Neuronal stem cell (in vitro differentiated cells): ENCODE data around the gene AGBL4.

ENCODE experiments used
- DNase-seq: peaks from one replicate; pipeline ENCODE4 v3.0.0-alpha.2; 2013; ENCODE audit warnings: low spot score
- H2AFZ ChIP-seq: one replicate; pipeline ENCODE4 v1.6.1; 2013; ENCODE audit warnings: mild to moderate bottlenecking, low read length, inconsistent platforms
- H2AK5ac ChIP-seq: 2 replicates; pipeline ENCODE4 v1.6.1; 2013; ENCODE audit warnings: low read depth, mild to moderate bottlenecking, inconsistent platforms, low read length, moderate library complexity, mixed read lengths
- H2BK120ac ChIP-seq: 2 replicates; pipeline ENCODE4 v1.6.1; 2013; ENCODE audit warnings: low read depth, mild to moderate bottlenecking, inconsistent platforms, low read length, moderate library complexity, mixed read lengths
- H2BK12ac ChIP-seq: one replicate; pipeline ENCODE4 v1.6.1; 2013; ENCODE audit warnings: low read length, inconsistent platforms
- H2BK15ac ChIP-seq: 2 replicates; pipeline ENCODE4 v1.6.1; 2013; ENCODE audit warnings: mild to moderate bottlenecking, low read length, inconsistent platforms, mixed read lengths
- H2BK5ac ChIP-seq: one replicate; pipeline ENCODE4 v1.6.1; 2013; ENCODE audit warnings: inconsistent platforms, mild to moderate bottlenecking, low read length, moderate library complexity
- H3K14ac ChIP-seq: one replicate; pipeline ENCODE4 v1.6.1; 2013; ENCODE audit warnings: low read length, inconsistent platforms
- H3K18ac ChIP-seq: 2 replicates; pipeline ENCODE4 v1.6.1; 2013; ENCODE audit warnings: low read length, inconsistent platforms
- H3K23ac ChIP-seq: 2 replicates; pipeline ENCODE4 v1.6.1; 2013; ENCODE audit warnings: low read depth, mild to moderate bottlenecking, mixed read lengths, low read length, inconsistent platforms; ENCODE audit not compliant: poor library complexity
- H3K27ac ChIP-seq: replicated peaks from 3 replicates; pipeline ENCODE4 v1.5.1; 2013; ENCODE audit warnings: low read length, inconsistent platforms
- H3K27me3 ChIP-seq, 3 experiments: 2 replicates each; pipeline ENCODE4 v1.6.1; 2013; ENCODE audit warnings: low read length in 3 of 3, mild to moderate bottlenecking in 2 of 3, inconsistent platforms in 1 of 3, low read depth in 1 of 3, mixed read lengths in 1 of 3, moderate library complexity in 1 of 3; ENCODE audit not compliant: control insufficient read depth in 3 of 3, insufficient read depth in 3 of 3
- H3K36me3 ChIP-seq, 2 donors: replicated peaks in 1 of 2; 2 replicates each; pipeline ENCODE4 v1.6.1; 2013; ENCODE audit warnings: low read length in 2 of 2; ENCODE audit not compliant: control insufficient read depth in 2 of 2, insufficient read depth in 2 of 2
- H3K4ac ChIP-seq: 2 replicates; pipeline ENCODE4 v1.6.1; 2013; ENCODE audit warnings: inconsistent platforms, mild to moderate bottlenecking, low read length, moderate library complexity
- H3K4me1 ChIP-seq, 2 donors: 1 replicate in 1 of 2; 2 replicates in 1 of 2; pipeline ENCODE4 v1.6.1; 2013; ENCODE audit warnings: low read length in 2 of 2, low read depth in 1 of 2; ENCODE audit not compliant: control insufficient read depth in 2 of 2, insufficient read depth in 1 of 2
- H3K4me2 ChIP-seq: one replicate; pipeline ENCODE4 v1.6.1; 2013; ENCODE audit warnings: mild to moderate bottlenecking, low read length, inconsistent platforms; ENCODE audit not compliant: insufficient read depth, poor library complexity, severe bottlenecking
- H3K4me3 ChIP-seq, 2 donors: 2 replicates each; pipeline ENCODE4 v1.5.1; 2013; ENCODE audit warnings: low read length in 2 of 2, mild to moderate bottlenecking in 2 of 2, inconsistent platforms in 1 of 2, moderate library complexity in 1 of 2
- H3K79me1 ChIP-seq: one replicate; pipeline ENCODE4 v1.6.1; 2013; ENCODE audit warnings: low read depth, mild to moderate bottlenecking, inconsistent platforms, low read length, moderate library complexity
- H3K9ac ChIP-seq: one replicate; pipeline ENCODE4 v1.6.1; 2013; ENCODE audit warnings: mild to moderate bottlenecking, low read depth, low read length, inconsistent platforms; ENCODE audit not compliant: poor library complexity
- H3K9me3 ChIP-seq, 2 donors: replicated peaks in 1 of 2; 2 replicates each; pipeline versions ENCODE3 to v1.6.1; 2013; ENCODE audit warnings: low read length in 2 of 2, mild to moderate bottlenecking in 2 of 2, inconsistent platforms in 1 of 2, low read depth in 1 of 2, mixed read lengths in 1 of 2, moderate library complexity in 1 of 2; ENCODE audit not compliant: control insufficient read depth in 2 of 2, insufficient read depth in 1 of 2
- H4K8ac ChIP-seq: one replicate; pipeline ENCODE4 v1.6.1; 2013; ENCODE audit warnings: low read depth, mild to moderate bottlenecking, inconsistent platforms, low read length, moderate library complexity
- H4K91ac ChIP-seq: one replicate; pipeline ENCODE4 v1.6.1; 2013; ENCODE audit warnings: low read length, low read depth, mild to moderate bottlenecking, inconsistent platforms; ENCODE audit not compliant: poor library complexity
- WGBS, 2 donors: extraction: QIAGEN DNeasy Blood & Tissue Kit; methylation state at CpG; one replicate each; pipeline ENCODE4 v1.1.7; 2013; ENCODE audit warnings: missing lambda C conversion rate in 2 of 2, mixed read lengths in 1 of 2; ENCODE audit not compliant: insufficient read length in 2 of 2, insufficient replicate concordance in 1 of 2; ENCODE audit errors: extremely low coverage in 2 of 2; 5-methylcytosine and 5-hydroxymethylcytosine counted together

The AGBL4 gene

DNA sequence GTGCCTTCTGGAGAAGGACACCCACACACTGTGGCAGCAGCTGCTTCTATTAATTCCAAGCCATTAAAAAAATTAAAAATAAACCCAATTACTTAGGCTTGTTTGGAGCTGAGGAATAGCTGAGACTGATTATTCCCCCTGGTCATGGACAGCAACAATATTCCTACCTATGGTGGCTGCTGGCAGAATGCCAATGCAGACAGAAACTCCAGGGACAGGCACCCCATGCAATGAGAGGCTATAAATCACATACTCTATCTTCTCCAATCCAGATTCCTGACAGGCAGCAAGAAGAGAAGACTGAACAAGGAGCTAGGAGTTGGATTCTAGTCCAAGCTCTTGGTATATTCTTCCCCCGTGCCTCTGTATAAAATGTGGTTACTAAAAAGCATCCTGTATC, 971.7 kb downstream of the AGBL4 start:
- H2BK12ac ChIP-seq: no peak overlapping the region
- no peak overlapping the region for H3K18ac ChIP-seq
- H2AFZ ChIP-seq: no peak overlapping the region
- H3K9me3 ChIP-seq: no peaks in the 10 kb centered on the region
- H3K4me2 ChIP-seq: no peak overlapping the region
- no peak overlapping the region for H3K9ac ChIP-seq
- no peak overlapping the region for H3K27ac ChIP-seq
- no peaks in the 10 kb centered on the region for H3K4me1 ChIP-seq
- H2BK120ac ChIP-seq: no peak overlapping the region
- H3K23ac ChIP-seq: no peak overlapping the region
- no peak overlapping the region for H3K4me3 ChIP-seq
- H3K4ac ChIP-seq: no peak overlapping the region
- H2BK5ac ChIP-seq: no peak overlapping the region
- H3K14ac ChIP-seq: no peak overlapping the region
- no peak overlapping the region for H2AK5ac ChIP-seq
- no peak overlapping the region for H2BK15ac ChIP-seq
- H3K79me1 ChIP-seq: no peaks in the 10 kb centered on the region
- WGBS, 2 donors: no CpG with 5 or more reads among the region's 1 CpG
- no peak for DNase-seq
- H3K27me3 ChIP-seq: no peaks in the 10 kb centered on the region
- no peaks in the 10 kb centered on the region for H3K36me3 ChIP-seq
- no peak overlapping the region for H4K8ac ChIP-seq
- no peak overlapping the region for H4K91ac ChIP-seq

DNA sequence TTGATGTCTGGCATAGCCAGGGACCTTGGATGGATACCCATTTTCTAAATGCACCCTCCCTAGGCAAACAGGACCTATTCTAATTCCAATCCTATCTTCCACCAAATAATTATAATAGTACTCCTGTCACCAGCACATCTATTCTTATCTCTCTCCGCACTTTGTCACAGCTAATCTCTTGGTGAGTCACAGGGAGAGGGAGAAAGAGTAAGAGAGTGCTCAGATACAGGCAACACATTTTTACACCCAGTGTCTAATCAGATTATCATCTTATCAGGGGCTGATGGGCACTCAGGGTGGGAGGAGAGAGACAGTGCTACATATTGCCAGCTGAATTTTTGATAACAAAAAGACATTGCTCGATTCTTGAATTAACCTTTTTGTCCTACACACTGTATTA, 972.1 kb downstream of the AGBL4 start:
- Histone ChIP-seq H3K4ac (no peak overlapping the region), H3K79me1 (no peaks in the 10 kb centered on the region), H3K27me3 (no peaks in the 10 kb centered on the region), H3K36me3 (no peaks in the 10 kb centered on the region), H4K91ac (no peak overlapping the region), H3K9ac (no peak overlapping the region), H4K8ac (no peak overlapping the region), H2AK5ac (no peak overlapping the region), H3K4me3 (no peak overlapping the region), H3K27ac (no peak overlapping the region), H2BK120ac (no peak overlapping the region), H2AFZ (no peak overlapping the region), H2BK15ac (no peak overlapping the region), H3K9me3 (no peaks in the 10 kb centered on the region), H3K4me1 (no peaks in the 10 kb centered on the region), H3K4me2 (no peak overlapping the region), H3K18ac (no peak overlapping the region), H3K23ac (no peak overlapping the region), H2BK5ac (no peak overlapping the region), H3K14ac (no peak overlapping the region), H2BK12ac (no peak overlapping the region)
- DNase-seq: no peak
- WGBS, 2 donors: no CpG with 5 or more reads among the region's 2 CpGs

DNA sequence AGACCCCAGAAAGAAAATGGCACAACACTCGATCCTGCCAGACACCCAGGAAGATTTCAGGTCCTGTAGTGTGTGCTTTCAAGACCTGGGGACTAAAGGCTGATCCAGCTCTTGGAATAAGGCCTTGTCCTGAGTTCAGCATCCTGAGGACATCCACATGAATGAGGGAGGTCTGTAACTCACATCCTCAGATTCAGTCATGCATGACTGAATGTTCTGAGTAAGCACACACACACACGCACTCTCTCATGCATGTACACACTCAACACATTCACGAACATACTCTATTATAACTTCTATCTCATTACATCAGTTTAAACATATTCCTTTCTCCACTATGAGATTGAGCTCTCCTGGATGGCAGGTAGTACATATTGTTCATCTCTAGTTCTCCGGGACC, 973.7 kb downstream of the AGBL4 start:
- H3K23ac ChIP-seq: no peak overlapping the region
- no peak overlapping the region for H2AFZ ChIP-seq
- no peak overlapping the region for H3K18ac ChIP-seq
- H3K4me2 ChIP-seq: no peak overlapping the region
- no peak overlapping the region for H2BK120ac ChIP-seq
- H2BK12ac ChIP-seq: no peak overlapping the region
- no peaks in the 10 kb centered on the region for H3K4me1 ChIP-seq
- no peak overlapping the region for H4K8ac ChIP-seq
- H3K27me3 ChIP-seq: no peaks in the 10 kb centered on the region
- DNase-seq: no peak
- no peak overlapping the region for H2BK15ac ChIP-seq
- H3K4me3 ChIP-seq: no peak overlapping the region
- H4K91ac ChIP-seq: no peak overlapping the region
- H2AK5ac ChIP-seq: no peak overlapping the region
- H3K9me3 ChIP-seq: no peaks in the 10 kb centered on the region
- H3K79me1 ChIP-seq: no peaks in the 10 kb centered on the region
- no peaks in the 10 kb centered on the region for H3K36me3 ChIP-seq
- H3K27ac ChIP-seq: no peak overlapping the region
- H3K9ac ChIP-seq: no peak overlapping the region
- H2BK5ac ChIP-seq: no peak overlapping the region
- 100% methylated on average over 2 of the region's 4 CpGs; no CpG with 5 or more reads in 1 of the 2 donors for WGBS, 2 donors
- H3K4ac ChIP-seq: no peak overlapping the region
- H3K14ac ChIP-seq: no peak overlapping the region

DNA sequence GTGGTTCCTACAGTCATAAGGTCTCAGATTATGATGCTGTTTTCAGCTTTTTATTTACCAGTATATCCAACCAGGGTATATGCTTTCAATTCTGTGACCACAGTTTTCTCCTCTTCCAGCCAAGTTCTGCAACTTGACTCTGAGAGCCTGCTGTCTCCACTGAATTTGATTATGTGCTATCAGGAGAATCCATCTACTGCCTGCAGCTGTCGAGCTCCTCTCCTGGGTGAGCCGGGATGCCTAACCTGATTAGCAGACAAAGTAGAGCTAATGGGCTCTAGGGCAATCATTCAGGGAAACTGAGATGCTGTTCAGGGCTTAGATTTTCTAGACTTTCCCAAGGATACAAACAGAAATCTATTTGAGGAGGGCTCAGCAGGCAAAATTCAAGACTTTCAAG, 975.6 kb downstream of the AGBL4 start:
- Histone ChIP-seq H3K4me1 (no peaks in the 10 kb centered on the region), H3K4me2 (no peak overlapping the region), H3K23ac (no peak overlapping the region), H2BK5ac (no peak overlapping the region), H2BK15ac (no peak overlapping the region), H3K9me3 (no peaks in the 10 kb centered on the region), H4K8ac (no peak overlapping the region), H3K14ac (no peak overlapping the region), H3K27me3 (no peaks in the 10 kb centered on the region), H3K36me3 (no peaks in the 10 kb centered on the region), H3K18ac (no peak overlapping the region), H2AFZ (no peak overlapping the region), H3K9ac (no peak overlapping the region), H3K4me3 (no peak overlapping the region), H4K91ac (no peak overlapping the region), H2BK120ac (no peak overlapping the region), H3K79me1 (no peaks in the 10 kb centered on the region), H3K4ac (no peak overlapping the region), H2BK12ac (no peak overlapping the region), H2AK5ac (no peak overlapping the region), H3K27ac (no peak overlapping the region)
- no peak for DNase-seq
- no CpG with 5 or more reads among the region's 2 CpGs for WGBS, 2 donors
